HG03521 (cell line): ENCODE results near the gene GPR157.

Experiments used
- ATAC-seq: cut with Tn5 transposase; IDR thresholded peaks from one replicate; pipeline ENCODE4 v1.9.1; 2021; ENCODE audit warnings: mild to moderate bottlenecking, moderate library complexity; ENCODE audit not compliant: unreplicated experiment

GPR157 gene

GRCh38 chr1:9093581-9093980, 35.3 kb downstream of the GPR157 start:
- ATAC-seq = no peak

GRCh38 chr1:9093091-9093490, 35.8 kb downstream of the GPR157 start:
- ATAC-seq = no peak

DNA sequence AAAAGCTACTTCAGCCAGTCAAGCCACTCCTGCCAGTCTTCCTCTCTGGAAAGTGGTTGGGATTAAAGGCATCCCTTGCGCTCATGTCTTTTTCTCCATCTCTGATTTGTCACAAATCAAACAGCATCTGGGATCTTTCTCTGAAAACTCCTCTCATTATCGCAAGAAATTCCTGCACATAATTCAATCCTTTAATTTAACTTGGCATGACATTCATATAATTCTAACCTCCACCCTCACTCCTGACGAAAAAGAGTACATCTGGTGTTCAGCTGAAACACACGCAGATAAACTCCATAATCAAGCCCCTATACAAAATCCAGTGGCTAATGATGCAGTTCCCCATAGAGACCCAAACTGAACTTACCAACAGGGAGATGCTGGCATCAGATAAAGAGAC, 40.1 kb downstream of the GPR157 start:
- no peak for ATAC-seq

GRCh38 chr1:9087411-9088125, 41.3 kb downstream of the GPR157 start:
- ATAC-seq = no peak

DNA sequence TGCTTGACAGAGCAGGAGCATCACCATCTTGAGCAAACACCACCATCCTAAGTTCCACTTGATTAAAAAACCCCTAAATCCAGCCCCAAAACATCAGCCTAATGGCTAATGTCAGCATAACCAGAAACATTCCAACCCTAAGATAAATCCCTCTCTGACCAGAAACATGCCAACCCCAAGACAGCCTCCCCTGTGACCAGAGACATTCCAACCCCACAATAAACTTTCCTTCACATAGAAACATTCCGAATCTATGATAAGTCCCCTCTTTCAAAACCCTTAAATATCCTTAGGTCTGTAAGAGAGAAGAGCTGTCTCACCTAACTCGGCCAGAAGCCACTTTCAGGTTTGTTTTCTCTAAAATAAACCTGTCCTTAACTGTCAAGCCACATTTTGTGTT, 42.1 kb downstream of the GPR157 start:
- ATAC-seq = no peak

DNA sequence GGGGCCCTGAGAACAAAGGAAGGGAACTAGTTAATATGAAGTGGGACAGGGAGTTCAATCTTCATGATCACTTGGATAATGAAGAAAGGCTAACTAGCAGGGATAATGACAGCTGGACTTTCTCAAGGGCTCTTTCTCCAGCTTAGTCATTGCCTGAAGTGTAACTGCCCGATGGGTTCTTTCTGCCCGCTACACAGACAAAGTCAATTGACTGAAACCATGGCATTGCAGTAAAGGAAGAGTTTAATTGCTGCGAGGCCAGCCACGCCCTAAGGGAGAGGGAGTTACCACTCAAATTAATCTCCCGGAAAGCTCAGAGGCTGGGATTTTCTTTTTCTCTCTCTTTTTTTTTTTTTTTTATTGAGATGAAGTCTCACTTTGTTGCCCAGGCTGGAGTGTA, 42.9 kb downstream of the GPR157 start:
- no peak for ATAC-seq

DNA sequence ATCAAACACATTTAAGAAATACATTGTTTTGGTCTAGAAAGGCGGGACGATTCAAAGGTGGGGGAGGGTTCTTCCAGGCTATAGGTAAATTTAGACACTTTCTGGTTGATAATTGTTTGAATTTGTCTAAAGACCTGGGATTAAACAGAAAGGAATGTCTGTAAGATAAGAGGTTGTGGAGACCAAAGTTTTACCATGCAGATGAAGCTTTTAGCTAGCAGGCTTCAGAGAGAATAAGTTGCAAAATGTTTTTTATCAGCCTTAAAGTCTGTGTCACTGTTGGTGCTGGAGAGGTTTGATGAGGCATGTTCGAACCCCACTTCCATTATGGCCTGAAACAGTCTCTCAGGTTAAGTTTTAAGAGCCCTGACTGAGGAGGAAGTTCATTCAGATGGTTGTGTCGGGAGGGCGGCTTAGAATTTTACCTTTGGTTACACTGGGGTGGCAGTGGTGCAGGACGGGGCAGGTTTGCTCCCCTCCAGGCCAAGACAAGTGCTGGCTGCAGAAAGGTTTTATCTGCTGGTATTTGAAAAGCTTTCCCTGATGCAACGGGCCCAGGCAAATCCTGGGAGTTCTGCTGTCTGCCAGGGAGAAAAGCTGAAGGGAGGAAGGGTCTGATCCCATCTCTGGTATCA, 43.5 kb downstream of the GPR157 start:
- no peak for ATAC-seq

DNA sequence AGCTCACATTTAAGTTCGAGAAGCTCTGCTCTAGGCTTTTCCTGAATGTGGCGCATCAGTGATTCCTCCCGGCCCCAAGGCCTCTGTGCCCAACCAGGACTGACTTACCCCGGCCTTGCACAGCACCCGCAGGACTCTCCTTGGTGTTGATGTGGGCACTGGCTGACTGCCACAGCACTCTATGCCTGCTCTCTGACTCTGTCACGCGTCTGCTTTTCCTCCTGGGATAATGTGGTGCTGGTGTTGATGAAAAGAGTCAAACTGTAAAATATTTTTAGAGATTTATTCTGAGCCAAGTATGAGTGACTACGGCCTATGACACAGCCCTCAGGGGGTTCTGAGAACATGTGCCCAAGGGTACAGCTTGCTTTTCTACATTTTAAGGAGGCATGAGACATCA, 44.0 kb downstream of the GPR157 start:
- ATAC-seq = no peak

- no peak for ATAC-seq
These were observed 47.4 kb downstream of the GPR157 start for GRCh38 chr1:9081473-9081872.

DNA sequence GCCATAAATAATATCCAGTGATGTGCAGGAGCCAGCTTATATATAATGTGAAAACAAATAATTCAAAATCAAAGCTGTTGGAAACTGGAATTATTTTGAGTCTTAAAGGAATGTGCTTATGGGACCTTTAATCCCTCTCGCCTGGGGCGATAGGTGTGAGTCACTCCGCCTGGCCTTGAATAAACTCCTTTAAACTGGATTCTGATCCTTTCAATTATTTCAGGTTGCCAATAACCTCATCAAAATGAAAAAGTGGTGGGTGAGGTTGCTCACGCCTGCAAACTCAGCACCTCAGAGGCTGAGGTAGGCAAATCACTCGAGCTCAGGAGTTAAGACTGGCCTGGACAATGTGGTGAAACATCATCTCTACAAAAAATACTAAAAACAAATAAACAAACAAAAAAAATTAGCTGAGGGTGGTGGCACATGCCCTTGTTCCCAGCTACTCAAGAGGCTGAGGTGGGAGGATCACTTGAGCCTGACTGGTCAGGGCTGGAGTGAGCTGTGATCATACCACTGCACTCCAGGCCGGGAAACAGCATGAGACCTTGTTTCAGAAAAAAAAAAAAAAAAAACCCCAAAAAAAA, 48.1 kb downstream of the GPR157 start:
- ATAC-seq = no peak

GRCh38 chr1:9079988-9080704, 48.8 kb downstream of the GPR157 start:
- ATAC-seq = peak; percentile 43

- no peak for ATAC-seq
These were observed 50.0 kb downstream of the GPR157 start for GRCh38 chr1:9078752-9079500.

DNA sequence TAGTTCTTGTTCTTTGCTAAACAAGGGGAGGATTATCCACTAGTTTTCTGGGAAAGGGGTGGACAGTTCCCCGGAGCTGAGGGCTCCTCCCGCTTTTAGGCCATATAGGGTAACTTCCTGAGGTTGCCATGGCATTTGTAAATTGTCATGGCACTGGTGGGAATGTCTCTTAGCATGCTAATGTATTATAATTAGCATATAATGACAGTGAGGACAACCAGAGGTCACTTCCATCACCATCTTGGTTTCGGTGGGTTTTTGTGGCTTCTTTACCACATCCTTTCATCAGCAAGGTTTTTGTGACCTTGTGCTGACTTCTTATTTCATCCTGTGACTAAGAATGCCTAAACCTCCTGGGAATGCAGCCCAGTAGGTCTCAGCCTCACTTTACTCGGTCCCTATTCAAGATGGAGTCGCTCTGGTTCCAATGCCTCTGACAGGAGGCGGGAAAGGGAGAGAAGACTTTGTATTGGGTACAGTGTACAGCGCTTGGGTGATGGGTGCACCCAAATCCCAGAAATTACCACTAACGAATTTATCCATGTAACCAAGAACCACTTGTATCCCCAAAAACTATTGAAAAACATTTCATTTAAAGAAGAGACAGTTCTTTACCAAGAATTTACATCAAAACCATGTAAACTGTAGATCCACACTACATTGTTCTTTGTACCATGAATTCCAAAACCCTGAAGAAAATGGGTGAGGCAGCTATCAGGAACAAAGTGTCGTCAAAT, 50.7 kb downstream of the GPR157 start:
- ATAC-seq = no peak

GRCh38 chr1:9075022-9075421, 53.9 kb downstream of the GPR157 start:
- no peak for ATAC-seq

DNA sequence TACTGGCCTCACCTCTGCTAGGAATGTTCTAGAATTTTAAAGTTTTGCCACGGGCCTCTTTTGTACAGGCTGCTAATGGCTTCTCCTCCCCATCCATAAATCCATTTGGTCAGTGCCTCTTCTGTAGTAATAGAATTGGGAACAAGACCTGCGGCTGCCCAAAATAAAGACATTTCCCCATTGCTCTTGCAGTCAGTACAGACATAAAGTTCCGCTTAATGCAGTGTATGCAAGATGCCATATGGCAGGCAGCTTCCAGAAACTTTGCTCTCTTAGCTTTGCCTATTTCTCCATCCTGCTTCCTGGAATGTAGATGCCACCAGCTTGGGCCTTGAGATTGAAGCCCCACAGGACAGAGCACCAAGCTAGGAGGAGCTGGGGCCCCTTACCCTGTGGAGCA, 55.8 kb downstream of the GPR157 start:
- ATAC-seq = no peak

DNA sequence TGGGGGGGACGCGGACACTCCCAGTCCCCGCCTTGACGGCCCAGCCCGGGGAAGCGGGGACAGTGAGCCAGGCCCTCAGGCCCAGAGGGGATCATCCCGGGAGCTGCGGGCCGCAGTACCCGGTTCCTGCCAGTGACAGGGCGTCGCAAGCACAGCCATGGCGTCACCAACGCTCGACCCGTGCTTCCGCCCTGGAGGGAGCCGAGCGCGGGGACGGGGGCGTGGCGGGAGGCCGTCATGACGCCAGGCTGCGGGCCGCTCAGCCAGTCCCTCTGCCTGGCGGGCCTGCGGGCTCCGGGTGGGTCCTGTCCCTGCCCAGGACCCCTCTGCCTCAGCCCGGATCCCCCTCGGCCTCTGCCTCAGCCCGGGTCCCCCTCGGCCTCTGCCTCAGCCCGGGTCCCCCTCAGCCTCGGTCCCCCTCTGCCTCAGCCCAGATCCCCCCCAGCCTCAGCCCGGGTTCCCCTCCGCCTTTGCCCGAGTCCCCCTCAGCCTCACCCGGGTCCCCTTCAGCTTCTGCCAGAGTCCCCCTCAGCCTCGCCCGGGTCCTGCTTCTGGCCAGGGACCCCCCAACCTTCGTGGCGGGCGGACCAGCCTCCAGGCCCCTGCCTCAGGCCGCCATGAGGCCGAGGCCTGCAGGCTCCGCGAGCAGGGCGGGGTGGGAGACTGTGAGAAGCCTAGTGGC, 57.2 kb downstream of the GPR157 start:
- no peak for ATAC-seq

GRCh38 chr1:9070486-9070885, 58.4 kb downstream of the GPR157 start:
- ATAC-seq = no peak

- ATAC-seq = peak; percentile 76
These were observed 59.4 kb downstream of the GPR157 start, which contains the start of gene SLC2A5 for GRCh38 chr1:9069326-9070100. TSS of gene SLC2A5 (minus strand) at chr1:9069635. CDS start at chr1:9069536, 99 bp downstream.

GRCh38 chr1:9068981-9069325, 59.9 kb downstream of the GPR157 start:
- no peak for ATAC-seq
